ENCODE data around the gene ZNF736.
A peak's percentile ranks its signal among the peaks of the same experiment; 100 is the strongest.
"Not testable (repeated sequence)": the region's sequence is repeated elsewhere in the genome, so short reads cannot be mapped to it uniquely, and the experiment has no call there.

The ZNF736 gene

DNA sequence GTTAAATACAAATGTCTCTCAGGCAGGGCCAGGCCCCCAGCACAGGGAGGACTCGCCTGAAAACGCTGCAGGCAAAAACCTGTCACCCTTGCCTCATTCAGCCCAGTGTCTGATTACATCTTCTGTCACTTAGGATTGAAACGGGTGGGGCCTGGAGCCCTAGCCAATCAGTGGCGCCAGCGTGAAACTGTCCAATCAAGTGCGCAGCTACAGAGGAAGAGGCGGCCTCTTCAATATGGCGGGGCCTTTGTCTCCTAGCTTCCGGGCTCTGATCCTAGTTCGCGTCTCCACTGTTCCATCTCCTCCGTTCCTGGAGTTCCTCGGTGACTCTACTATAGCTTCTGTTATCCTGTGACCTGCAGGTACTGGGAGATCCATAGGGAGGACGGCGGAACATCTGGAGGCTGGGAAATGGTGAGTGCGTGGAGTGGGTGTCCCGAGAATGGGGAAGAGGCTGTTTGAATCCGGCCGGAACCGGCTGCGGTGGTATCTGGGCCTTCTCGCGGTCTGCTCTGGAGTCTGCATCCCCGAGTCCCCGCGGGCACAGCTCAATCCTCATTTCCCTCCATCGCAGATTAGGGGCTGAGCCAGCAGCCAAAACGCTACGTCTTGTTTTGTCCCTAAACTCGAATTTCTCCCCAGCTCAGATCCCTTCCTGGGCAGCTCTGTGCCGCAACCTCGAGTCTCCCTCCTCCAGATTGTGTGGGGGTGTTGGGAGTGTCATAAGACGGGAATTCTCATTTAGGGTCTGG is at the start of gene ZNF736:
Gene ZNF736 (plus strand): TSS at position 222 of the 752 bp plus-strand sequence. CDS start 190 bp downstream, at position 412.
- DNase-seq: peak; percentile 71

DNA sequence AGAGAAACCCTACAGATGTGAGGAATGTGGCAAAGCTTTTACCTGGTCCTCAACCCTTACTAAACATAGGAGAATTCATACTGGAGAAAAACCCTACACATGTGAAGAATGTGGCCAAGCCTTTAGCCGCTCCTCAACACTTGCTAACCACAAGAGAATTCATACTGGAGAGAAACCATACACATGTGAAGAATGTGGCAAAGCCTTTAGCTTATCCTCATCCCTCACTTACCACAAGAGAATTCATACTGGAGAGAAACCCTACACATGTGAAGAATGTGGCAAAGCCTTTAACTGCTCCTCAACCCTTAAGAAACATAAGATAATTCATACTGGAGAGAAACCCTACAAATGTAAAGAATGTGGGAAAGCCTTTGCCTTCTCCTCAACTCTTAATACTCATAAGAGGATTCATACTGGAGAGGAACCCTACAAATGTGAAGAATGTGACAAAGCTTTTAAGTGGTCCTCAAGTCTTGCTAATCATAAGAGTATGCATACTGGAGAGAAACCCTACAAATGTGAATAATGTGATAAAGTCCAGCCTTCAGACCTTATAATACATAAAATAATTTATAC is 47.3 kb upstream of the ZNF736 start:
- no peak for DNase-seq

DNA sequence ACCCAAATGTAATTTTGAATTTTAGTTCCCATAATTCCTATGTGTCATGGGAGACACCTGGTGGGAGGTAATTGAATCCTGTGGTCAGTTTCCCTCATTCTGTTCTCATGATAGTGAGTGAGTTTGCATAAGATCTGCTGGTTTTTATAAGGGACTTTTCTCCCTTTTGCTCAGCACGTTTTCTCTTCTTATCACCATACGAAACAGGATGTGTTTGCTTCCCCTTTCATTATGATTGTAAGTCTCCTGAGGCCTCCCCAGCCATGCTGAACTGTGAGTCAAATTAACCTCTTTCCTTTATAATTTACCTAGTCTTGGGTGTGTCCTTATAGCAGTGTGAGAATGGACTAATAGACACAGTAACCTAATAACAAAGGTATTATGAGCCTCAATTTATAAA is 36.1 kb upstream of the ZNF736 start:
- no peak for DNase-seq

GRCh38 chr7:64294701-64295420 is 18.9 kb upstream of the ZNF736 start:
- no peak for DNase-seq

DNA sequence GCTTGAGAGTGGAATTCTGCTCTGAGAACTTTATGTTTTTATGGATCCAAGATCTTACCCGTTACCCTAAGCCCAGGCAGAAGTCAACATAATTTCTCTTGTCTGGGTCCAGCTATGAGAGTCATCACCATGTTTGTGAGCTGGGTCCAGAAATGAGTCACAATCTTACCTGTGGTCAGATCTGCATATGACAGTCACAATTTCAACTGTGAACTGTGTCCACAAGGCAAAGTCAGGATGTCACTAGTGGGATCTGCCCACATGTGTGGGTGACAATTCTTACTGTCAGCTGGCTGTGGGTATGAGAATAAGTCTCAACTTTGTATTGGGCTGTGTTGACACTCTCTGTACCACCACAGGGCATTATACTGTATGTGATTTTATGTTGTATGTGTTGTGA is 16.3 kb upstream of the ZNF736 start:
- not testable (repeated sequence) for DNase-seq

DNA sequence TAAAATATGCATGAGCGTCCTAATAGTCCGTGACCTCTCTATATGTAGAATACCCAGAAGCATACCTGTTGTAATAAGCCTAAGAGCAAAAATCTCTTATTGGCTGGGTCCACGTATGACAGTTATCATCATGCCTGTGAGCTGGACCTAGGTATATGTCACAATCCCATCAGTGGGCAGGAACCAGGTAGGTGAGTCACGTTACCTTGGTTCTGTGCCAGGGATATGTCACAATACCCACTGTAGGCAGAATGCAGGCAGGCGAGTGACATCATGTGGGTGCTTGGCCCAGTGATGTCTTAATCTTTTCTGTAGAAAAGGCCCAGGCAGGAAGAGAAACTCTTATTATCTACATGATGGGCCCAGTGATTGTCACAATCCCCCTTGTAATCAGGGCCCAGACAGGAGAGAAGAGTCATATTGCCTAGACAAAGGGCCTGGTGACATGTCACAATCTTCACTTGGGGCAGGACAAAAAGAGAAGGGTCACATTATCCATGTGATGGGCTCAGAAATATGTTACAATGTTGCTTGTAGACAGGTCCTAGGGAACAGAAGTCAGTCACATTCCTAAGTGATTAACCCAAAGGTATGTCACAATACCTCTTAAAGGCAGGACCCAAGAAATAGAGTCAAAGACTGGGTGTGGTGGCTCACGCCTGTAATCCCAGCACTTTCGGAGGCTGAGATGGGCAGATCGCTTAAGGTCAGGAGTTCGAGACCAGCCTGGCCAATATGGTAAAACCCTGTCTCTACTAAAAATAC is 12.9 kb upstream of the ZNF736 start:
- DNase-seq: no peak

- peak; percentile 82 for DNase-seq
Measured at GRCh38 chr7:64307254-64308015, 6.3 kb upstream of the ZNF736 start.

- no peak for DNase-seq
Measured at GRCh38 chr7:64308016-64308270, 5.8 kb upstream of the ZNF736 start.

DNA sequence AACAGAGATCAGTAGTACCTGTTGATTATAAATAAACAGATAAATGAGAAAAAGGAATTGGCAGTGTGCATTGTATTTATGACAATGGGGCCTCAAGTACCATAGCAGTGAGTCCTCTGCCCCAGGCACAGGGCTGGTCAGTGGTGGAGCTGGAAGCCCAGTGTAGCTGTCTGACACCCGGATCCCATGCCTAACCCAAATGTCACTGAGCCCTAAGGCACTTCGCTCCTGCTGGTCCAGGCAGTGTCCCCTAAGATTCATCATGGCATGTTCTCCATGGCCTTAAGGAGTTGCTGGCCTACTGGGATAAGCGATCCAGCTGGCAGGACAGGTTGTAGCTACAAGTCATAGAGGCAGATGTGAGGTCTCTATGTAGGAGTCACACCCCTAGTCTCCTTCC is 3.3 kb upstream of the ZNF736 start:
- DNase-seq: no peak

- no peak for DNase-seq
Measured at GRCh38 chr7:64312826-64313225, 935 bp upstream of the ZNF736 start.

GRCh38 chr7:64314566-64314965 is 805 bp downstream of the ZNF736 start:
- DNase-seq: no peak

DNA sequence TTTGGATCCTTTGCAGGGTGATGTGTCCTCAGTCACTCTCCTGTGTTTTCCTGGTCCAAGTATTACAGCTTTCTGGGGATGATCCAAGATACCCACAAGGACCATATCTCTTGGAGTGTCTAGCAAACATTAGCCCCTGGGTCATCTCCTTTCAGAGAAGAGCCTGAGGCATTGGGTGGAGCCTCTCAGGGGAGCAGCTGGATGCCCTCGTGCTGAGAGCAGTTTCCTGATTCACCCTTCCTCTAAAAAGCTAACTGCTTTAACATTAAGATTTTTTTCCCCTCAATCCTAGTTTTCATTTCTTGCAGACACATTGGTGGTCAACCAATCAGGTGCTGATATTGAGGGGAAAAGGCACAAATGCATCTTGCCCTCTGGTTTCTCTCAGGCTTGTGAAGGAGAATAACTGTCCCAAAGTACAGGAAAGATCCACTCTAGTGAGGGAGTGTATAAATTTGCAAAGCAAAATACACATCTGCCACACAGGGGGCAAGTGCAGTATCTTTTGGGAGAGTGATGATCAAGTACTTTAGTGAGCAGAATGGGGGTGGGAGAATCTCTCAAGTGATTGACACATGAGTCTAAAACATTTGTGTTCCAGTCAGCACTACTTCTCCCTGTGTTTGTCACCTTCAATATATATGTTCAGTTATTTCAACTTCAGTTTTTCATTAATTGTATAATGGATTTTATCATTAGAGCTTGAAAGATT is 2.4 kb downstream of the ZNF736 start:
- DNase-seq: not testable (repeated sequence)

- no peak for DNase-seq
Measured at GRCh38 chr7:64320547-64321513, 7.1 kb downstream of the ZNF736 start.

DNA sequence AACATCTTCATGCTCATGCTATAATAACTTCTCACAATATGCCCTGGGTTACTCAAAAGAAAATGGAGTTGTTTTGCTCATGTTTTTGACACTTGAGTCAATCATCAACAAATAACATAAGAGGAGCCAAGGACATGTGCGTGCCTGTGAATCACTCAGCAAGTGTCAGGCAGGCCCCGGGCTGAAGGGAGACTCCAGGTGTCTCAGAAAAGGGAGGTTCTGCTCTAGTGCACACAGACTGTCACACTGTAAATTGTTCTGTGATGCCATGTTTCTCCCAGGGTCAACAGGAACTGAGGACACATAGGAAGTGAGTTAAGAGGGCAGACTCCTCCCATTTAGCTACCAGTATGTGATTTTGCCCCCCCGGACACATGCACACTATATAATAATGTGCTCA is 10.4 kb downstream of the ZNF736 start:
- DNase-seq: not testable (repeated sequence)

DNA sequence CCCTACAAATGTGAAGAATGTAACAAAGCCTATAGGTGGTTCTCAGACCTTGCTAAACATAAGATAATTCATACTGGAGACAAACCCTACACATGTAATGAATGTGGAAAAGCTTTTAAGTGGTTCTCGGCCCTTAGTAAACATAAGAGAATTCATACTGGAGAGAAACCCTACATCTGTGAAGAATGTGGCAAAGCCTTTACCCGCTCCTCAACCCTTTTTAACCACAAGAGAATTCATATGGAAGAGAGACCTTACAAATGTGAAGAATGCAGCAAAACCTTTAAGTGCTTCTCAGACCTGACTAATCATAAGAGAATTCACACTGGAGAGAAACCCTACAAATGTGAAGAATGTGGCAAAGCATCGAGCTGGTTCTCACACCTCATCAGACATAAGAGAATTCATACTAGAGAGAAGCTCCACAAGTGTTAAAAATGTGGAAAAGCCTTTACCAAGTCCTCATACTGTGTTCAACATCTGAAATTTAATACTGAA is 35.0 kb downstream of the ZNF736 start:
- not testable (repeated sequence) for DNase-seq

DNA sequence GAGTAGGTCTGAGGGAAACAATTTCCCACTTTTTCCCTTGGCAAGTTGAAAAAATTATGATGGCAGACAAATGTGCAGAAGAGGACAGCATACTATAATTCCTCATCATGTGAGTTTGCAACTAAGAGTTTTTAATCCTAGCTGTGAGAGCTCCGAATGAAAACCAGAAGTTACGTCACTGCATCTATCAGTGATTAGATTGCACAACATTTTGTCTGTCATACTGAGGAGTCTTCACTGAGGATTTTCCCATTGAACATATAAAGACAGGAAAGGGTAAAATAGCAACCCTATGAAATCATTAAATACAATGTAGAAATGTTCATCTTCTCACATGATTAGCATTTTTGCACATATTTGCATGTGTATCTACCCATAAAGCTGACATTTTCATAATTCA is 45.8 kb downstream of the ZNF736 start:
- DNase-seq: no peak

DNA sequence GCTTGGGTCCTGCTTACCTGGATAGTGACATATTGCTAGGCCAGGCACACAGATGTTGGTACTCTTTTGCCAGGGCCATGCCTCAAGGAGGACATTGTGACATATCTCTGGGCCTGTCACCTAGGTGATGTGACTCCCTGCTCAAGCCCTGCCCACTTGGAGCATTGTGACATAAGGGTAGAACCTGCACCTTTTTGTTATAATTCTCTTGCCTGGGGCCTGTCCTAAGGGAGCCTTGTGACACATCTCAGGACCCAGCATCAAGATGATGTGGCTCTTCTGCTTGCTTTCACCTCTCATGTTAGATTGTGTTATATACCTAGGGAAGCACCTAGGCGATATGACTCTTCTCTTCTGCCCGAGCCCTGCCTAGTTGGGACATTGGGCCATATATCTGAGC is 57.4 kb downstream of the ZNF736 start:
- DNase-seq: no peak

GRCh38 chr7:64373017-64373416 is 59.3 kb downstream of the ZNF736 start:
- no peak for DNase-seq

- no peak for DNase-seq
Measured at GRCh38 chr7:64400401-64400800, 86.6 kb downstream of the ZNF736 start.
